GM21723 (cell line): Measurements from ENCODE around the gene GUCA1A.
"Not testable (repeated sequence)": the region's sequence is repeated elsewhere in the genome, so short reads cannot be mapped to it uniquely, and the experiment has no call there.

Experiments
- ATAC-seq: cut with Tn5 transposase; IDR thresholded peaks from one replicate; pipeline ENCODE4 v1.9.1; 2021; ENCODE audit warnings: mild to moderate bottlenecking, moderate library complexity; ENCODE audit not compliant: unreplicated experiment

Gene GUCA1A

GRCh38 chr6:42142118-42142835 is 30.9 kb upstream of the GUCA1A start, which contains the start of gene C6orf132:
TSS of gene C6orf132 (minus strand) at chr6:42142620. CDS start at chr6:42142444, 176 bp downstream.
- ATAC-seq, result no peak

- ATAC-seq, result no peak
Observed at GRCh38 chr6:42147138-42147562, 26.0 kb upstream of the GUCA1A start.

GRCh38 chr6:42148058-42148457 is 25.1 kb upstream of the GUCA1A start:
- no peak for ATAC-seq

GRCh38 chr6:42150254-42150653 is 22.9 kb upstream of the GUCA1A start:
- ATAC-seq, result no peak

- no peak for ATAC-seq
Observed at GRCh38 chr6:42152024-42152423, 21.1 kb upstream of the GUCA1A start.

- not testable (repeated sequence) for ATAC-seq
Observed at GRCh38 chr6:42152528-42153213, 20.5 kb upstream of the GUCA1A start.

- no peak for ATAC-seq
Observed at GRCh38 chr6:42153921-42154320, 19.2 kb upstream of the GUCA1A start.

GRCh38 chr6:42154461-42155209 is 18.5 kb upstream of the GUCA1A start:
- no peak for ATAC-seq

- no peak for ATAC-seq
Observed at GRCh38 chr6:42155293-42155692, 17.9 kb upstream of the GUCA1A start.

- ATAC-seq, result no peak
Observed at GRCh38 chr6:42156638-42157037, 16.5 kb upstream of the GUCA1A start.

- no peak for ATAC-seq
Observed at GRCh38 chr6:42158011-42158410, 15.2 kb upstream of the GUCA1A start.

- ATAC-seq, result no peak
Observed at GRCh38 chr6:42158631-42159030, 14.5 kb upstream of the GUCA1A start.

GRCh38 chr6:42159431-42160024 is 13.6 kb upstream of the GUCA1A start:
- ATAC-seq, result no peak

- ATAC-seq, result no peak
Observed at GRCh38 chr6:42162384-42162783, 10.8 kb upstream of the GUCA1A start.

GRCh38 chr6:42162812-42163211 is 10.4 kb upstream of the GUCA1A start:
- no peak for ATAC-seq

- ATAC-seq, result no peak
Observed at GRCh38 chr6:42163981-42164380, 9.2 kb upstream of the GUCA1A start.

- no peak for ATAC-seq
Observed at GRCh38 chr6:42165016-42165415, 8.1 kb upstream of the GUCA1A start.

GRCh38 chr6:42166444-42167141 is 6.6 kb upstream of the GUCA1A start:
- ATAC-seq, result peak; percentile 59

GRCh38 chr6:42168650-42169049 is 4.5 kb upstream of the GUCA1A start:
- no peak for ATAC-seq

GRCh38 chr6:42169780-42170179 is 3.4 kb upstream of the GUCA1A start:
- ATAC-seq, result not testable (repeated sequence)
